Measurements from ENCODE around the gene JPT2. TPM values are rescaled to one million over a fixed set of nuclear protein-coding genes. Genes with fewer than 3 reads are reported as not detected.

JPT2 gene
- total RNA-seq, 1 experiment from 2014 or later = 200 TPM

DNA sequence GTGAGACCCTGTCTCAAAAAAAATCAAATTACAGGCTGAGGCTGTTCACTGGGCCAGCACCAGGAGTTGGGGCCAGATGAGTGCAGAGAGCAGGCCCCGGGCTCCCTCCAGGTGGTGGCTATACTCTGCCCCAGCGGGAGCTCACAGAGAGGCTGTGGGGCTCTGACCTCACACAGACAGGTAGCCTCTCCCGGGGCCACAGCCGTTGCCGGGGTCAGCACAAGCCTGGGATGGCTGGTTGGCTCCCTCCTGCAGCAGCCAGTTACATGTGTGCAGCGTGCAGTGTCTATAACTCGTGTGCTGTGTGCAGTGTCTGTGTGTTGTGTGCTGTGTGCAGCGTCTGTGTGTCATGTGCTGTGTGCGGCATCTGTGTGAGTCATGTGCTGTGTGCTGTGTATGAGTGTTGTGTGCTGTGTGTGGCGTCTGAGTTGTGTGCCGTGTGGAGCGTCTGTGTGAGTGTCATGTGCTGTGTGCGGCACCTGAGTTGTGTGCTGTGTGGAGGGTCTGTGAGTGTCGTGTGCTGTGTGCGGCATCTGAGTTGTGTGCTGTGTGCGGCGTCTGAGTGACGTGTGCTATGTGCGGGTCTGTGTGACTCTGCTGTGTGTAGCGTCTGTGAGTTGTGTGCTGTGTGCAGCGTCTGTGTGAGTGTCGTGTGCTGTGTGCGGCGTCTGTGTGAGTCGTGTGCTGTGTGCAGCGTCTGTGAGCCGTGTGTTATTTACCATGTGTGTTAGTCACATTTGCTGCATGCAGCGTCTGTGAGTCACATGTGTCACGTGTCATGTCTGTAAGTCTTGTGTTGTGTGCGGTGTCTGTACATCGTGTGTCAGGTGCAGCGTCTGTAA is 48.8 kb downstream of the JPT2 start:
- BruUV-seq (replicated peaks) = no TSS peak
- DNase-seq (ENCODE audit: low spot score) = no peak
- TF ChIP-seq, protein P1, sequence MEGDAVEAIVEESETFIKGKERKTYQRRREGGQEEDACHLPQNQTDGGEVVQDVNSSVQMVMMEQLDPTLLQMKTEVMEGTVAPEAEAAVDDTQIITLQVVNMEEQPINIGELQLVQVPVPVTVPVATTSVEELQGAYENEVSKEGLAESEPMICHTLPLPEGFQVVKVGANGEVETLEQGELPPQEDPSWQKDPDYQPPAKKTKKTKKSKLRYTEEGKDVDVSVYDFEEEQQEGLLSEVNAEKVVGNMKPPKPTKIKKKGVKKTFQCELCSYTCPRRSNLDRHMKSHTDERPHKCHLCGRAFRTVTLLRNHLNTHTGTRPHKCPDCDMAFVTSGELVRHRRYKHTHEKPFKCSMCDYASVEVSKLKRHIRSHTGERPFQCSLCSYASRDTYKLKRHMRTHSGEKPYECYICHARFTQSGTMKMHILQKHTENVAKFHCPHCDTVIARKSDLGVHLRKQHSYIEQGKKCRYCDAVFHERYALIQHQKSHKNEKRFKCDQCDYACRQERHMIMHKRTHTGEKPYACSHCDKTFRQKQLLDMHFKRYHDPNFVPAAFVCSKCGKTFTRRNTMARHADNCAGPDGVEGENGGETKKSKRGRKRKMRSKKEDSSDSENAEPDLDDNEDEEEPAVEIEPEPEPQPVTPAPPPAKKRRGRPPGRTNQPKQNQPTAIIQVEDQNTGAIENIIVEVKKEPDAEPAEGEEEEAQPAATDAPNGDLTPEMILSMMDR (conservative IDR thresholded peaks at IDR 0.05; ENCODE audit: low read depth, low read length) = no peak
- TF ChIP-seq EZH2 (IDR thresholded peaks at IDR 0.05; ENCODE audit: borderline replicate concordance, low read depth, low read length, poor library complexity, severe bottlenecking) = no peak
- H3K4me3 ChIP-seq (ENCODE audit: low read depth, low read length, poor library complexity, severe bottlenecking) = no peak overlapping the region
- H3K27ac ChIP-seq (ENCODE audit: low read depth, low read length, poor library complexity, severe bottlenecking) = no peak overlapping the region
- no peaks in the 10 kb centered on the region for H3K9me3 ChIP-seq (ENCODE audit: low read depth, low read length, poor library complexity, severe bottlenecking)
- POLR2A ChIA-PET (ENCODE audit: low non-redundant PET) = no interaction called here
- CTCF ChIA-PET = interaction anchor here (1.2 kb wide), 1 partner anchor 381 kb away, joined by 3 read pairs; no protein-coding TSS in a partner anchor
- peaks cover 4% of the 10 kb centered on the region for H3K36me3 ChIP-seq (ENCODE audit: insufficient read depth, low read length, poor library complexity, severe bottlenecking)
- H3K4me1 ChIP-seq (ENCODE audit: insufficient read depth, low read length, poor library complexity, severe bottlenecking) = peaks cover 3% of the 10 kb centered on the region
- intact Hi-C loops (cut with micrococcal nuclease; ENCODE audit: unreplicated experiment) = no loop called here
- no peaks in the 10 kb centered on the region for H3K27me3 ChIP-seq (replicated peaks; ENCODE audit: insufficient read depth, low read depth, low read length, poor library complexity)

DNA sequence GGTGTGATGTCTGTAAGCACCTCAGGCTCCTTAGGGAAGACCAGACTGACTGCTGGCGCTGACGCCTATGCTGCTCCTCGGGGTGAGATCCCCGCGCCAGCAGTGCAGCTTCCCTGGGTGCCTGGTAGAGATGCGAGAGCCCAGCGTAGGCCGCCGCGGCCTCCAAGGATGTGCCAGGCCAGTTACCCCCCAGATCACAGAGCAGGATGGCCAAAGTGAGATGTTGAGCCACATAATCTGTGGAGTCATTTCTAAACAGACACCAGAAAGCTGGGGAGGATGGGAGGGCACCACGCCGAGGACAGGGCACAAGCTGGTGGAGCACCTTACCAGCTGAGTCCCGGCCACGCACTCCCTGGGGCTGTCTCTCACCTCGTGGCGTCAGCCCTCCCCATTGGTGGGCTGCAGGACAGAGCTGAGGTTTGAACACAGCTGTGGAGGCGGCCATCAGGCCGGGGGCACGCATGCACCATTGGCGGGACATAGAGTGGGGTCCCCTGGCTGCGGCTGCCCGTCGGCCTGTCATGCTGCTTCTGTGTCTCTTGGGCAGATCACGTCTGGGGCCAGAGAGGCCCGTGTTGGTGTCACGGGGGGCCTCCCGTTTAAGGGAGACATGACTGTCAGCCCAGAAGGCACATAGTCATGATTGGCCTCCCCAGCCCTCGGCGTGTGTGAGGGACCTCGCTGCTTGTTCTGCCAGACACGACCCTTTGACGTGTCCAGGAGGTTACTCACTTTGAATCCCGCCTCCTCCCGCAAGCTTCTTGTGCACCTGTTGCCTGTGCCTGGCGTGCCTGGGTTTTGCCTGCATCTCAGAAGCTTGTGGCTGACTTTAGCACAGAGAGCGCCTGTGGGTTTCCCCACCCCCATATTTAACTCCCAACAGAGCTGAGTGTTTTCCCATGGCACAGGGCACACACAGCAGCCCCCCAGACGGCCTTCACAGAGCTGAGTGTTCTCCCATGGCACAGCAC is 49.9 kb downstream of the JPT2 start:
- DNase-seq (ENCODE audit: low spot score) = no peak
- TF ChIP-seq EZH2 (IDR thresholded peaks at IDR 0.05; ENCODE audit: borderline replicate concordance, low read depth, low read length, poor library complexity, severe bottlenecking) = no peak
- TF ChIP-seq, protein P1 (conservative IDR thresholded peaks at IDR 0.05; ENCODE audit: low read depth, low read length) = no peak
- Histone ChIP-seq H3K27me3 (replicated peaks; ENCODE audit: insufficient read depth, low read depth, low read length, poor library complexity) (no peaks in the 10 kb centered on the region), H3K27ac (ENCODE audit: low read depth, low read length, poor library complexity, severe bottlenecking) (no peak overlapping the region), H3K4me1 (ENCODE audit: insufficient read depth, low read length, poor library complexity, severe bottlenecking) (peaks cover 3% of the 10 kb centered on the region), H3K4me3 (ENCODE audit: low read depth, low read length, poor library complexity, severe bottlenecking) (no peak overlapping the region), H3K36me3 (ENCODE audit: insufficient read depth, low read length, poor library complexity, severe bottlenecking) (peaks cover 6% of the 10 kb centered on the region), H3K9me3 (ENCODE audit: low read depth, low read length, poor library complexity, severe bottlenecking) (no peaks in the 10 kb centered on the region)
- CTCF ChIA-PET = no interaction called here
- POLR2A ChIA-PET (ENCODE audit: low non-redundant PET) = no interaction called here
- intact Hi-C loops (cut with micrococcal nuclease; ENCODE audit: unreplicated experiment) = no loop called here
- BruUV-seq (replicated peaks) = no TSS peak

DNA sequence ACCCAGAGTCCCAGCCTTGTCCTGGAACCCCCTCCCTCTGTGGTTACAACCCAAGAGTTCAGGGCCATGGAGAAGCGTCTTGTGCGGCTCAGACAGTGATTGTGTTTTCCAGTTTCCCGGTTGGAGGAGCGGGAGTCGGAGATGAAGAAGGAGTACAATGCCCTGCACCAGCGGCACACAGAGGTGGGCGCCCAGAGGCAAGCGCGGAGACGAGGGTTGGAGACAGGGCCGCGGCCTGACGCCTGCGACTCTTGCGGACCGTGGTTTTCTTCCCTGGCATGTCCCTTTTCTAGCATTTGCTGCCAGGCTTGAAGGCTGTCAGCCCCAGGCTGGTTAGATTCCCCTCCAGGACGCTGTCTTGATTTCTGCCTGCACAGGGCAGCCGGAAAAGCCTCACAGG is 50.9 kb downstream of the JPT2 start:
- POLR2A ChIA-PET (ENCODE audit: low non-redundant PET) = no interaction called here
- H3K27me3 ChIP-seq (replicated peaks; ENCODE audit: insufficient read depth, low read depth, low read length, poor library complexity) = no peaks in the 10 kb centered on the region
- CTCF ChIA-PET = no interaction called here
- TF ChIP-seq EZH2 (IDR thresholded peaks at IDR 0.05; ENCODE audit: borderline replicate concordance, low read depth, low read length, poor library complexity, severe bottlenecking) = no peak
- TF ChIP-seq, protein P1 (conservative IDR thresholded peaks at IDR 0.05; ENCODE audit: low read depth, low read length) = no peak
- no peaks in the 10 kb centered on the region for H3K4me1 ChIP-seq (ENCODE audit: insufficient read depth, low read length, poor library complexity, severe bottlenecking)
- no peak overlapping the region for H3K4me3 ChIP-seq (ENCODE audit: low read depth, low read length, poor library complexity, severe bottlenecking)
- no peaks in the 10 kb centered on the region for H3K9me3 ChIP-seq (ENCODE audit: low read depth, low read length, poor library complexity, severe bottlenecking)
- intact Hi-C loops (cut with micrococcal nuclease; ENCODE audit: unreplicated experiment) = no loop called here
- no peak overlapping the region for H3K27ac ChIP-seq (ENCODE audit: low read depth, low read length, poor library complexity, severe bottlenecking)
- DNase-seq (ENCODE audit: low spot score) = no peak
- H3K36me3 ChIP-seq (ENCODE audit: insufficient read depth, low read length, poor library complexity, severe bottlenecking) = peaks cover 6% of the 10 kb centered on the region
- BruUV-seq (replicated peaks) = no TSS peak

Measured in A673 (cell line).